K562 (cell line): ENCODE results near the gene FAM53B. TPM values are rescaled to one million over a fixed set of nuclear protein-coding genes. Genes with fewer than 3 reads are reported as not detected.

ENCODE experiments used
- ATAC-seq: fragments of 200-7000 bp; cut with Tn5 transposase; 3 replicates; pipeline ENCODE4 v1.9.1; 2020; ENCODE audit warnings: moderate library complexity
- BruUV-seq: library from RNA; stranded (reverse); fragments of 400-500 nt; replicated peaks from 2 replicates; lab custom pipeline; 2021; lab: Mats Ljungman, UMichigan
- CTCF ChIA-PET: fragments of 300-600 bp; formaldehyde crosslinking; extraction: SDS; loops from one replicate; lab custom pipeline; 2021; ENCODE audit warnings: low intra/inter-chr PET ratio; lab: Yijun Ruan, JAX
- POLR2A ChIA-PET: fragments of 300-600, 350-650 bp; sonication (Branson Sonifier 250); formaldehyde crosslinking; extraction: SDS; loops from one replicate; lab custom pipeline; 2021; ENCODE audit warnings: antibody characterized with exemption, inconsistent platforms; lab: Yijun Ruan, JAX
- DNase-seq, 4 experiments: peaks; one replicate each; pipeline versions ENCODE4 v3.0.0 to v3.0.0-alpha.2; 2011 to 2018; ENCODE audit warnings: low spot score in 3 of 4, mixed read lengths in 3 of 4; ENCODE audit errors: extremely low read depth in 1 of 4
- FAIRE-seq: peaks from 2 replicates; lab custom pipeline; 2011; peaks lifted over from hg19 to GRCh38; lab: Jason Lieb, UNC
- H2AFZ ChIP-seq: 2 replicates; pipeline ENCODE4 v1.6.0; 2011; ENCODE audit warnings: low read depth, low read length, control low read depth, inconsistent platforms
- H3K27ac ChIP-seq: fragments of 200-600 bp; 3 replicates; pipeline ENCODE4 v1.8.0; 2011; ENCODE audit warnings: low read depth, mild to moderate bottlenecking, control low read depth, inconsistent platforms, low read length, moderate library complexity, mixed read lengths; ENCODE audit errors: extremely low read depth
- H3K27me3 ChIP-seq, 2 experiments: fragments of 300-600 bp in 1 of 2; 2 replicates in 1 of 2; 3 replicates in 1 of 2; pipeline versions ENCODE4 v1.6.0 to v1.8.0; 2011; ENCODE audit warnings: inconsistent platforms in 2 of 2, low read length in 2 of 2, mild to moderate bottlenecking in 1 of 2, mixed read lengths in 1 of 2, moderate library complexity in 1 of 2; ENCODE audit not compliant: control insufficient read depth in 2 of 2, insufficient read depth in 2 of 2
- H3K36me3 ChIP-seq: fragments of 300-600 bp; 3 replicates; pipeline ENCODE4 v1.8.0; 2011; ENCODE audit warnings: mild to moderate bottlenecking, low read length, inconsistent platforms; ENCODE audit not compliant: control insufficient read depth, insufficient read depth
- H3K4me1 ChIP-seq, 2 experiments: fragments of 200-600 bp in 1 of 2; replicated peaks in 1 of 2; 2 replicates in 1 of 2; 3 replicates in 1 of 2; pipeline versions ENCODE4 v1.5.1 to v1.8.0; 2011; ENCODE audit warnings: inconsistent platforms in 2 of 2, low read length in 2 of 2, mild to moderate bottlenecking in 1 of 2, mixed read lengths in 1 of 2, moderate library complexity in 1 of 2; ENCODE audit not compliant: control insufficient read depth in 2 of 2, insufficient read depth in 2 of 2
- H3K4me2 ChIP-seq: 2 replicates; pipeline ENCODE4 v1.6.1; 2011; ENCODE audit warnings: low read length, control low read depth, inconsistent platforms, mixed read lengths; ENCODE audit not compliant: insufficient read depth
- H3K4me3 ChIP-seq: fragments of 200-600 bp; sonication (generic), shearing (Covaris generic); 2 replicates; pipeline ENCODE4 v1.5.1; 2016; ENCODE audit warnings: control low read depth, inconsistent platforms
- H3K79me2 ChIP-seq: fragments of 200-600 bp; 3 replicates; pipeline ENCODE4 v1.8.0; 2011; ENCODE audit warnings: low read length, inconsistent platforms; ENCODE audit not compliant: control insufficient read depth, insufficient read depth
- H3K9ac ChIP-seq, 2 experiments: 2 replicates each; pipeline versions ENCODE4 v1.6.0 to v1.6.1; 2011; ENCODE audit warnings: low read depth in 2 of 2, low read length in 2 of 2, control low read depth in 1 of 2, inconsistent platforms in 1 of 2, mild to moderate bottlenecking in 1 of 2, mixed read lengths in 1 of 2; ENCODE audit not compliant: insufficient read depth in 1 of 2
- H3K9me1 ChIP-seq: one replicate; pipeline ENCODE4 v1.6.0; 2011; ENCODE audit warnings: inconsistent platforms, mild to moderate bottlenecking, low read length, moderate library complexity; ENCODE audit not compliant: control insufficient read depth, insufficient read depth
- H3K9me3 ChIP-seq: replicated peaks from 2 replicates; pipeline ENCODE4 v1.5.1; 2011; ENCODE audit warnings: low read depth, low read length, inconsistent platforms; ENCODE audit not compliant: control insufficient read depth, insufficient read depth
- H4K20me1 ChIP-seq: replicated peaks from 2 replicates; pipeline ENCODE4 v1.6.1; 2011; ENCODE audit warnings: low read length, inconsistent platforms, mixed read lengths; ENCODE audit not compliant: control insufficient read depth, insufficient read depth
- FOXP1 ChIP-seq: sonication (generic); formaldehyde crosslinking; IDR thresholded peaks from 2 replicates; pipeline ENCODE4 v1.8.0; 2022; ENCODE audit warnings: mild to moderate bottlenecking, missing genetic modification reagents
- MAFK ChIP-seq: IDR thresholded peaks from 2 replicates; pipeline ENCODE4 v1.6.1; 2011; ENCODE audit warnings: low read length, improper control_type of control experiment
- PTRF ChIP-seq: fragments of 450-650 bp; IDR thresholded peaks from 2 replicates; pipeline ENCODE4 v1.6.1; 2016; ENCODE audit warnings: mild to moderate bottlenecking, missing genetic modification characterization, missing compliant biosample characterization
- SMC3 ChIP-seq: conservative IDR thresholded peaks from 2 replicates; pipeline ENCODE4 v1.6.1; 2011; ENCODE audit warnings: low read depth, low read length, improper control_type of control experiment; ENCODE audit not compliant: insufficient read depth
- THAP7 ChIP-seq: fragments of 250-450 bp; sonication (Bioruptor Pico); IDR thresholded peaks from 2 replicates; pipeline ENCODE4 v1.5.0; 2021
- ZNF124 ChIP-seq: sonication (generic); formaldehyde crosslinking; IDR thresholded peaks from 2 replicates; pipeline ENCODE4 v1.8.1; 2022; ENCODE audit warnings: missing genetic modification reagents
- ZNF232 ChIP-seq: sonication (generic); formaldehyde crosslinking; IDR thresholded peaks from 2 replicates; pipeline ENCODE4 v1.8.0; 2022; ENCODE audit warnings: mild to moderate bottlenecking, missing genetic modification reagents
- ZNF282 ChIP-seq: sonication (generic); formaldehyde crosslinking; IDR thresholded peaks from 2 replicates; pipeline ENCODE4 v1.8.1; 2023; ENCODE audit warnings: missing genetic modification reagents
- WGBS: fragments of 100-300 bp; shearing (Covaris generic); methylation state at CpG from one replicate; pipeline ENCODE4 v1.1.6; 2016; ENCODE audit warnings: low coverage, mixed read lengths; ENCODE audit not compliant: insufficient coverage; ENCODE audit errors: missing lambda C conversion rate; 5-methylcytosine and 5-hydroxymethylcytosine counted together
- in situ Hi-C: fragments of 300-500 bp; cut with MboI; formaldehyde crosslinking; loops from 4 replicates; pipeline ENCODE4 v1.15.0; 2018; ENCODE audit warnings: inconsistent platforms, mixed read lengths
- intact Hi-C: fragments of 100-400 bp; cut with micrococcal nuclease; formaldehyde crosslinking; loops from 2 replicates; pipeline ENCODE4 v1.14.2; 2022
- polyA plus RNA-seq, 8 experiments: library from polyadenylated mRNA; depleted of rRNA in 4 of 8; stranded (reverse) in 5 of 8; unstranded in 3 of 8; fragments of >200 nt; fragmentation: Nextera tagmentation in 2 of 8; fragmentation: Illumina TruSeq in 1 of 8; extraction: Ambion mirVana in 2 of 8; extraction: Trizol in 1 of 8; gene quantifications; 2 replicates each; pipeline versions ENCODE4 v1.2.1 to v1.2.3, GENCODE V29; 2011 to 2014; ENCODE audit warnings: inconsistent platforms in 1 of 8, missing spikeins in 1 of 8
- total RNA-seq, 7 experiments: library from RNA; depleted of rRNA in 6 of 7; stranded (reverse); fragments of >200 nt in 6 of 7; fragmentation: Illumina TruSeq in 2 of 7; extraction: Trizol in 2 of 7; gene quantifications; 2 replicates each; pipeline versions ENCODE4 v1.2.1 to v1.2.3, GENCODE V29; 2011 to 2021; ENCODE audit warnings: low replicate concordance in 1 of 7
- TF ChIP-seq, protein P1 (sequence below), 3 experiments: fragments of 200-800 bp in 1 of 3; fragments of 250-450 bp in 1 of 3; fragments of 450-650 bp in 1 of 3; sonication (Bioruptor Pico) in 1 of 3; sonication (Bioruptor generic) in 1 of 3; formaldehyde crosslinking in 1 of 3; IDR thresholded peaks; 2 replicates each; pipeline versions ENCODE4 v1.6.1 to v1.8.0; 2016 to 2022; ENCODE audit warnings: mild to moderate bottlenecking in 2 of 3, missing genetic modification characterization in 2 of 3, missing compliant biosample characterization in 1 of 3, moderate library complexity in 1 of 3

The FAM53B gene
- total and polyA plus RNA-seq, 9 of the 15 experiments (the other 6 are each of a cell fraction or from before 2014, with no cell fraction given): 0.03 to 16.5 (median 5.0) TPM

DNA sequence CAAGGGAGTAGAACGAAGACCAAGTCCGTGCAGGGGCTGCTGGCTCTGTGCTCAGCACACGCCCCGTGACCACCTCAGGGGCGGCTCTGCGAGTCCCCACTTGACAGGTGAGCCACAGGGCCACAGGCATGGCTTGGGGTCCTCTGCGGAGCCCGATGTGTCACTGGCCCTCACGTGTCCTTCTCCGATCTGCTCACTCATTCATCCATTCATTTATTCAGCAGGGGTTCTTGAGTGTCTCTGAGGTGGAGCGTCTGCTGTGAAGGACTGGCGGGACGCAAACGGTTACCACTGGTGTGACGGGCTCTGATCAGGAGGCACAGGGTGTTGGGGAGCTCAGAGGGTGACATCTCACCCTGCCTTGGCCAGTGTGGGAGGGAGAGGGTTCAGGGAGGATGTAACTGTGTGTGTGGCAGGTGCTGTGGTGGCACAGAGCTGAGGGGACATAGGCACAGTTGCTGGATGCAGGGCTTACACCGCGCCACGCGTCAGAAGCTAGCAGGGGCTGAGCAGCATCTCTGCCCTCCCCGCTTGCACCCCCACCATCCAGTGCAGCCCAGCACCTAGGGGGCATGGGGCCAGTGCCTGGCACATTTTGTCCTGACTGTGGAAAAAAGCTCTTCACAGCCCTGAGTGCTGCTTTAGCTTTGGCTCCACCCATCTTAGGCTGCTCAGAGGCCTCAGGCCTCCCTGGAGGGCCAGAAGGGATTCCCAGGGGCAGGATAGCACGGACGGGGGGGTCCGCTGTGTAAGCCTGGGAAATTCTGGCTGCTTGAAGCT lies 165.8 kb downstream of the FAM53B start:
- in situ Hi-C loops (no loop called here), intact Hi-C loops (no loop called here)
- Histone ChIP-seq H3K79me2 (no peaks in the 10 kb centered on the region), H4K20me1 (no peaks in the 10 kb centered on the region; the same call in 1 of the 2 replicates), H3K9ac (no peak overlapping the region), H2AFZ (no peak overlapping the region), H3K27me3 (peaks cover 6 to 53% of the 10 kb centered on the region in 2 experiments; a peak in 3 of 5 replicates), H3K4me3 (no peak overlapping the region), H3K9me3 (no peaks in the 10 kb centered on the region), H3K9me1 (no peaks in the 10 kb centered on the region), H3K4me2 (no peak overlapping the region), H3K36me3 (no peaks in the 10 kb centered on the region), H3K4me1 (peaks cover 0 to 12% of the 10 kb centered on the region in 2 experiments; a peak in 2 of 5 replicates), H3K27ac (no peak overlapping the region)
- WGBS: 12% methylated on average over 21 of the region's 23 CpGs
- FAIRE-seq: no peak
- POLR2A ChIA-PET: interaction anchor here (0.6 to 1.6 kb wide), 4 partner anchors 11 to 139 kb away, joined by 3 to 7 read pairs (median 4); no protein-coding TSS in a partner anchor
- CTCF ChIA-PET: no interaction called here
- no peak for DNase-seq
- ATAC-seq: no peak
- BruUV-seq: no TSS peak
- no peak for TF ChIP-seq MAFK
- no peak for TF ChIP-seq SMC3
- TF ChIP-seq PTRF (tag): no peak
- no peak for TF ChIP-seq FOXP1 (CRISPR knock-in tag)
- TF ChIP-seq THAP7 (CRISPR knock-in tag): no peak
- TF ChIP-seq ZNF282 (CRISPR knock-in tag): no peak
- TF ChIP-seq, protein P1, sequence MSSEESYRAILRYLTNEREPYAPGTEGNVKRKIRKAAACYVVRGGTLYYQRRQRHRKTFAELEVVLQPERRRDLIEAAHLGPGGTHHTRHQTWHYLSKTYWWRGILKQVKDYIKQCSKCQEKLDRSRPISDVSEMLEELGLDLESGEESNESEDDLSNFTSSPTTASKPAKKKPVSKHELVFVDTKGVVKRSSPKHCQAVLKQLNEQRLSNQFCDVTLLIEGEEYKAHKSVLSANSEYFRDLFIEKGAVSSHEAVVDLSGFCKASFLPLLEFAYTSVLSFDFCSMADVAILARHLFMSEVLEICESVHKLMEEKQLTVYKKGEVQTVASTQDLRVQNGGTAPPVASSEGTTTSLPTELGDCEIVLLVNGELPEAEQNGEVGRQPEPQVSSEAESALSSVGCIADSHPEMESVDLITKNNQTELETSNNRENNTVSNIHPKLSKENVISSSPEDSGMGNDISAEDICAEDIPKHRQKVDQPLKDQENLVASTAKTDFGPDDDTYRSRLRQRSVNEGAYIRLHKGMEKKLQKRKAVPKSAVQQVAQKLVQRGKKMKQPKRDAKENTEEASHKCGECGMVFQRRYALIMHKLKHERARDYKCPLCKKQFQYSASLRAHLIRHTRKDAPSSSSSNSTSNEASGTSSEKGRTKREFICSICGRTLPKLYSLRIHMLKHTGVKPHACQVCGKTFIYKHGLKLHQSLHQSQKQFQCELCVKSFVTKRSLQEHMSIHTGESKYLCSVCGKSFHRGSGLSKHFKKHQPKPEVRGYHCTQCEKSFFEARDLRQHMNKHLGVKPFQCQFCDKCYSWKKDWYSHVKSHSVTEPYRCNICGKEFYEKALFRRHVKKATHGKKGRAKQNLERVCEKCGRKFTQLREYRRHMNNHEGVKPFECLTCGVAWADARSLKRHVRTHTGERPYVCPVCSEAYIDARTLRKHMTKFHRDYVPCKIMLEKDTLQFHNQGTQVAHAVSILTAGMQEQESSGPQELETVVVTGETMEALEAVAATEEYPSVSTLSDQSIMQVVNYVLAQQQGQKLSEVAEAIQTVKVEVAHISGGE (CRISPR knock-in tag; IDR thresholded peaks at IDR 0.05): no peak
- no peak for TF ChIP-seq ZNF124
- no peak for TF ChIP-seq ZNF232 (CRISPR knock-in tag)
